22Rv1 (cell line): ENCODE results near the gene GPR135.
"Not testable (repeated sequence)": the region's sequence is repeated elsewhere in the genome, so short reads cannot be mapped to it uniquely, and the experiment has no call there.

Experiments
- H3K27ac ChIP-seq: fragments of 450-650 bp; 2 replicates; pipeline ENCODE4 v1.5.1; 2017
- CTCF ChIP-seq: fragments of 450-650 bp; IDR thresholded peaks from 2 replicates; pipeline ENCODE4 v1.5.1; 2017; ENCODE audit warnings: mild to moderate bottlenecking
- ZFX ChIP-seq: fragments of 450-650 bp; IDR thresholded peaks from 2 replicates; pipeline ENCODE4 v1.6.1; 2017; ENCODE audit warnings: antibody characterized with exemption, borderline replicate concordance

Gene GPR135

DNA sequence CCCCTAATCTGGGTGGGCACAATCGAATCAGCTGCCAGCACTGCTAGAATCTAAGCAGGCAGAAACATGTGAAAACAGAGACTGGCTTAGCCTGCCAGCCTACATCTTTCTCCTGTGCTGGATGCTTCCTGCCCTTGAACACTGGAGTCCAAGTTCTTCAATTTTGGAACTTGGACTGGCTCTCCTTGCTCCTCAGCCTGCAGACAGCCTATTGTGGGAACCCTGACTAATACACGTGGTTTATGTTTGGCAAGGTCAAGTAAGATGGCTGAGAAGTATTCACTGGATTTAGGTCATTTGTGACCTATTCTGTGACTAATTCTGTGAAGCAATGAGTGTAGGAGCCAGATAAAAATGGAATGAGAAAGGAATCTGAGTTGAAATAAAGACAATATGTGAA, 11.0 kb downstream of the GPR135 start:
- no peak for TF ChIP-seq CTCF
- TF ChIP-seq ZFX = no peak
- H3K27ac ChIP-seq = no peak overlapping the region

DNA sequence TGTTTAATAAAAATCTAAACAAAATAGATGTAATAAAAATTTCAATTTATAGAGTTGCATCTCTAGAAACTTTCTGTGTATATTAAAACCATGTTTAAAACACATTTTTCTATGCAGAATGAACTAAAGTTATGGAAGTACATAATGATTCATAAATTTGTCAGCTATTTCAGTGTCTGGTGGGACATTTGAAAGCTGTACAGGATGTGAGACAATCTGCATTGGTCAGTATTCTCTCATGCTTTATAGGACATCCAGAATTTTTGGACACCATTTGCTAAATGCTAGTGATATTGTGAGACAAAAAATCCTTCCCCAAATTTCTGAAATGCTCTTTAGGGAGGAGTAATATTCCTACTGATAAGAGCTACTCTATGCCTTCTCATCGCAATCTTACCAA, 13.3 kb downstream of the GPR135 start:
- TF ChIP-seq ZFX (no peak), CTCF (no peak)
- H3K27ac ChIP-seq = no peak overlapping the region

DNA sequence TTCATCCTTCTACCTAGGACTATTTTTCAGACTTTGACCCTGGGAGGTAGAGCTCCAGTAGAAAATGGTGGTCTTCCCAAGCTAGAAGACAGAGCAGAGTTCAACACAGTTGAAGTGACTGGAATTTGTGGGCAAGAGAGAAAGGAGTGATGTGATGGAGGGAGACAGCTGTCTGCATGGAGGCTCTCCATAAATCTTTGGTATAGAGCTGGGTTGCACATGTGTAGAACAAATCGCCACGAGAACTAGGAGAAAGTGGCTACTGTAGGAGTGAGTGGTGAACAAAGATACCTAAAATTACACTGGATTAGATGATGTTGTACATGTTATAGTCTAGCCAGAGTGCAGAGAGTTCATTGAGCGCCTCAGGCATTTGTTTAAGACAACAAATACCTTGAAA, 14.5 kb downstream of the GPR135 start:
- TF ChIP-seq ZFX (no peak), CTCF (no peak)
- no peak overlapping the region for H3K27ac ChIP-seq

DNA sequence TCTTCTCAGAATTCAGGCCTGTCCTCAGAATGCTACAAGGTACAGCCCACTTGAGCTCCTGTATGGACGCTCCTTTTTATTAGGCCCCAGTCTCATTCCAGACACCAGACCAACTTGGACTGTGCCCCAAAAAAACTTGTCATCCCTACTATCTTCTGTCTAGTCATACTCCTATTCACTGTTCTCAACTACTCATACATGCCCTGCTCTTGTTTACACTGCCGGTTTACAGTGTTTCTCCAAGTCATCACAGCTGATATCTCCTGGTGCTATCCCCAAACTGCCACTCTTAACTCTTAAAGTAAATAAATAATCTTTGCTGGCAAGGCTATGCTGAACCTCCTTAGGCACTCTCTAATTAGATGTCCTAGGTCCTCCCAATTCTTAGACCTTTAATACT, 16.5 kb downstream of the GPR135 start:
- not testable (repeated sequence) for H3K27ac ChIP-seq

DNA sequence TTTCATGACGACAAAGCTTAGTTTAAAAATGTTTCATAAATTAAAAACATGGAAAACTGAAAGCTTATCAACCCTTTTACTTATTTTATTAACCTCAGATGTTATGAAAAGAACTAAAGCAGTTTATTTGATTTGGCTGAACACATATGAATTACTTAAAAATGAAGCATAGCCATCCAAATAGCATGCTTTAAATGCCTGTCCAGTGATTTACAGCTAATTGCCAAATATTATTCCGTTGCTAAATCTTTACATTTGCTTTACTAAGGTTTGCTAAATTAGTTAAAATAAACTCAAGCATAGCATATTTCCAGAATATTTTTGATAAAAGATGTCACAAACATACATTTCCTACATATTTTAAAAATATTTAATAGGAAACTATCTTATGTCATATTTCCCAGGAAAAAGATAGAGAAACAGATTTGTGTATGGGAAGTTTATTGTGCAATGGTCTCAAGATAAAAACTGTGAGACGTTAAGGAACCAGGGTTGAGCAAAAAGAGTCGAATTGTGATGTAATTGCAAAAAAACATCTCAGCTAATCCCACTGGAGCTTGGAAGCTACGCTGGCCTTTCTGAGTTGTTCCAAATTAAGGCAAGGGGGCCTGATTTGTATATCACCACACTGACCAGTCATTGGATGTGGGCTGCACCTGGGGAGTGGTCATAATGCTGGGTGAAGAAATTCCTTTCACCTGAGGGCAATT, 25.8 kb downstream of the GPR135 start:
- no peak overlapping the region for H3K27ac ChIP-seq
- TF ChIP-seq CTCF = no peak
- no peak for TF ChIP-seq ZFX

DNA sequence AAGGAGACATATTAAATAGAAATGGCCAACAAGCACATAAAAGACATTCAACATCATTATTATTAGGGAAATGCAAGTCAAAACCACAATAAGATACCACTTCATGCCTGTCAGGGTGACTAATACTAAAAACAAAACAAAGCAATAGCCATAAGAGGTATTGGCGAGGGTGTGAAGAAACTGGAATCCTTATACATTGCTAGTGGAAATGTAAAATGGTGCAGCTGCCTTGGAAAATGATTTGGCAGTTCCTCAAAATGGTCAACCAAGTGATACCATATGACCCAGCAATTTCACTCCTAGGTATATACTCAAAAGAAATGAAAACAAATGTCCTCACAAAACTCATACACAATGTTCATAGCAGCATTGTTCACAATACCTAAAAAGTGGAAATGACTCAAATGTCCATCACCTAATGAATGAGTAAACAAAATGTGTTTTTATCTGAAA, 27.0 kb downstream of the GPR135 start:
- H3K27ac ChIP-seq = no peak overlapping the region
- TF ChIP-seq CTCF = no peak
- TF ChIP-seq ZFX = no peak

- H3K27ac ChIP-seq = no peak overlapping the region
- no peak for TF ChIP-seq ZFX
- TF ChIP-seq CTCF = no peak
Observed at GRCh38 chr14:59435987-59436386, 29.2 kb downstream of the GPR135 start.

GRCh38 chr14:59435101-59435500, 30.1 kb downstream of the GPR135 start:
- no peak overlapping the region for H3K27ac ChIP-seq
- TF ChIP-seq ZFX (no peak), CTCF (no peak)
